ENCODE data around the gene LDLRAD3. TPM values are rescaled to one million over a fixed set of nuclear protein-coding genes. Genes with fewer than 3 reads are reported as not detected.

The LDLRAD3 gene
- total RNA-seq, 1 donor from 2014 or later = 47.5 TPM

- intact Hi-C loops (cut with DNase I) = no loop called here
Observed at GRCh38 chr11:35923452-35923851, 20.4 kb upstream of the LDLRAD3 start.

GRCh38 chr11:35924811-35925210 lies 19.1 kb upstream of the LDLRAD3 start:
- ATAC-seq = no peak
- no peak for DNase-seq (ENCODE audit: low spot score)
- intact Hi-C loops (cut with DNase I) = no loop called here

More at GRCh38 chr11:35923452-35923851, 20.4 kb upstream of the LDLRAD3 start:
- DNase-seq (ENCODE audit: low spot score) = no peak
- ATAC-seq = no peak

GRCh38 chr11:35927104-35927503 lies 16.8 kb upstream of the LDLRAD3 start:
- ATAC-seq = no peak

GRCh38 chr11:35927682-35928081 lies 16.2 kb upstream of the LDLRAD3 start:
- DNase-seq (ENCODE audit: low spot score) = peak; percentile 73
- intact Hi-C loops (cut with DNase I) = no loop called here
- peak; percentile 86 for ATAC-seq

More at GRCh38 chr11:35927104-35927503, 16.8 kb upstream of the LDLRAD3 start:
- intact Hi-C loops (cut with DNase I) = no loop called here
- DNase-seq (ENCODE audit: low spot score) = no peak

GRCh38 chr11:35928688-35929395 lies 15.0 kb upstream of the LDLRAD3 start:
- DNase-seq (ENCODE audit: low spot score) (no peak), ATAC-seq (no peak)
- intact Hi-C loops (cut with DNase I) = no loop called here

GRCh38 chr11:35930466-35930865 lies 13.4 kb upstream of the LDLRAD3 start:
- ATAC-seq = no peak
- intact Hi-C loops (cut with DNase I) = no loop called here
- DNase-seq (ENCODE audit: low spot score) = no peak

GRCh38 chr11:35932121-35932520 lies 11.7 kb upstream of the LDLRAD3 start:
- ATAC-seq = no peak
- intact Hi-C loops (cut with DNase I) = no loop called here
- no peak for DNase-seq (ENCODE audit: low spot score)

GRCh38 chr11:35932681-35933319 lies 11.1 kb upstream of the LDLRAD3 start:
- DNase-seq (ENCODE audit: low spot score) = no peak
- ATAC-seq = peak; percentile 33
- intact Hi-C loops (cut with DNase I) = no loop called here

GRCh38 chr11:35933320-35933871 lies 10.5 kb upstream of the LDLRAD3 start:
- ATAC-seq = no peak
- no peak for DNase-seq (ENCODE audit: low spot score)
- intact Hi-C loops (cut with DNase I) = no loop called here

- DNase-seq (ENCODE audit: low spot score) (no peak), ATAC-seq (no peak)
- intact Hi-C loops (cut with DNase I) = no loop called here
Observed at GRCh38 chr11:35934271-35934670, 9.6 kb upstream of the LDLRAD3 start.

- intact Hi-C loops (cut with DNase I) = no loop called here
- DNase-seq (ENCODE audit: low spot score) (no peak), ATAC-seq (peak; percentile 94)
Observed at GRCh38 chr11:35934981-35935380, 8.9 kb upstream of the LDLRAD3 start.

GRCh38 chr11:35935390-35935789 lies 8.5 kb upstream of the LDLRAD3 start:
- no peak for ATAC-seq

GRCh38 chr11:35937111-35937510 lies 6.8 kb upstream of the LDLRAD3 start:
- ATAC-seq (no peak), DNase-seq (ENCODE audit: low spot score) (no peak)
- intact Hi-C loops (cut with DNase I) = no loop called here

More at GRCh38 chr11:35935390-35935789, 8.5 kb upstream of the LDLRAD3 start:
- intact Hi-C loops (cut with DNase I) = no loop called here
- no peak for DNase-seq (ENCODE audit: low spot score)

- intact Hi-C loops (cut with DNase I) = no loop called here
- DNase-seq (ENCODE audit: low spot score) (no peak), ATAC-seq (no peak)
Observed at GRCh38 chr11:35937700-35938099, 6.2 kb upstream of the LDLRAD3 start.

GRCh38 chr11:35938231-35938630 lies 5.6 kb upstream of the LDLRAD3 start:
- no peak for DNase-seq (ENCODE audit: low spot score)
- intact Hi-C loops (cut with DNase I) = no loop called here
- ATAC-seq = no peak

- ATAC-seq = peak; percentile 4
- intact Hi-C loops (cut with DNase I) = no loop called here
- no peak for DNase-seq (ENCODE audit: low spot score)
Observed at GRCh38 chr11:35943309-35943708, 553 bp upstream of the LDLRAD3 start.

GRCh38 chr11:35944503-35945136 lies 758 bp downstream of the LDLRAD3 start:
- intact Hi-C loops (cut with DNase I) = no loop called here
- DNase-seq (ENCODE audit: low spot score) (peak; percentile 74), ATAC-seq (peak; percentile 64)

GRCh38 chr11:35945137-35945518 lies 1.3 kb downstream of the LDLRAD3 start:
- peak; percentile 4 for ATAC-seq
- intact Hi-C loops (cut with DNase I) = no loop called here
- DNase-seq (ENCODE audit: low spot score) = no peak

- DNase-seq (ENCODE audit: low spot score) (no peak), ATAC-seq (no peak)
- intact Hi-C loops (cut with DNase I) = no loop called here
Observed at GRCh38 chr11:35946766-35947165, 2.9 kb downstream of the LDLRAD3 start.

- intact Hi-C loops (cut with DNase I) = no loop called here
- ATAC-seq (no peak), DNase-seq (ENCODE audit: low spot score) (no peak)
Observed at GRCh38 chr11:35947437-35947836, 3.6 kb downstream of the LDLRAD3 start.
